Small intestine (tissue), 7 donors: ENCODE results near the gene PTPRJ. TPM values are rescaled to one million over a fixed set of nuclear protein-coding genes. Genes with fewer than 3 reads are reported as not detected.
"Not testable (repeated sequence)": the region's sequence is repeated elsewhere in the genome, so short reads cannot be mapped to it uniquely, and the experiment has no call there.

ENCODE experiments used
- DNase-seq, 2 donors: peaks; one replicate each; pipeline versions ENCODE4 v3.0.0 to v3.0.0-alpha.2; 2013
- FAIRE-seq: peaks from 2 replicates; lab custom pipeline; 2012; peaks lifted over from hg19 to GRCh38; lab: Jason Lieb, UNC
- H3K27ac ChIP-seq, 3 donors: one replicate each; pipeline ENCODE4 v1.5.1; 2013; ENCODE audit warnings: low read length in 2 of 3, mild to moderate bottlenecking in 2 of 3, control low read depth in 1 of 3, inconsistent platforms in 1 of 3, low read depth in 1 of 3, moderate library complexity in 1 of 3
- H3K27me3 ChIP-seq, 3 donors: one replicate each; pipeline ENCODE4 v1.6.1; 2013; ENCODE audit warnings: low read length in 3 of 3, inconsistent platforms in 1 of 3; ENCODE audit not compliant: control insufficient read depth in 3 of 3, insufficient read depth in 3 of 3
- H3K36me3 ChIP-seq, 3 donors: one replicate each; pipeline ENCODE4 v1.6.1; 2013; ENCODE audit warnings: low read length in 3 of 3, inconsistent platforms in 1 of 3, low read depth in 1 of 3, mild to moderate bottlenecking in 1 of 3, moderate library complexity in 1 of 3; ENCODE audit not compliant: control insufficient read depth in 3 of 3, insufficient read depth in 2 of 3
- H3K4me1 ChIP-seq, 3 donors: one replicate each; pipeline ENCODE4 v1.6.1; 2013; ENCODE audit warnings: low read length in 2 of 3, inconsistent platforms in 1 of 3, low read depth in 1 of 3, mild to moderate bottlenecking in 1 of 3, moderate library complexity in 1 of 3; ENCODE audit not compliant: control insufficient read depth in 3 of 3, insufficient read depth in 2 of 3
- H3K4me3 ChIP-seq, 3 donors: one replicate each; pipeline ENCODE4 v1.5.1; 2013; ENCODE audit warnings: low read length in 3 of 3, control low read depth in 1 of 3, inconsistent platforms in 1 of 3, low read depth in 1 of 3, mild to moderate bottlenecking in 1 of 3, moderate library complexity in 1 of 3
- H3K9me3 ChIP-seq, 2 donors: one replicate each; pipeline ENCODE4 v1.6.1; 2013; ENCODE audit warnings: low read depth in 1 of 2, low read length in 1 of 2; ENCODE audit not compliant: control insufficient read depth in 2 of 2, insufficient read depth in 1 of 2
- WGBS, 3 donors: extraction: QIAGEN DNeasy Blood & Tissue Kit; methylation state at CpG; one replicate each; pipeline ENCODE4 v1.1.7; 2013; 5-methylcytosine and 5-hydroxymethylcytosine counted together
- polyA plus RNA-seq, 4 donors: library from polyadenylated mRNA; stranded (reverse) in 3 of 4; unstranded in 1 of 4; fragments of 200-250 nt in 3 of 4; fragments of 120-200 nt in 1 of 4; gene quantifications; one replicate each; pipeline versions ENCODE4 v1.2.1 to v1.2.3, GENCODE V29; 2013
- donor health status: healthy with polysubstance abuse.
- donor health status: control.
- donor health status: control.
- donor health status: Bipolar disorder and iron deficiency.
- donor health status: healthy.

PTPRJ gene
- polyA plus RNA-seq, 4 donors, result 4.9 to 31.4 (median 7.3) TPM

- H3K9me3 ChIP-seq, result no peaks in the 10 kb centered on the region
- no peak overlapping the region for H3K4me3 ChIP-seq
- no peaks in the 10 kb centered on the region for H3K27me3 ChIP-seq
- WGBS, 3 donors, result 90 to 96% (median 95%) methylated on average over 11 of the region's 11 CpGs
- DNase-seq, result no peak
- no peak overlapping the region for H3K27ac ChIP-seq
- peaks cover 0 to 53% (median 17%) of the 10 kb centered on the region in 3 donors for H3K36me3 ChIP-seq
- H3K4me1 ChIP-seq, result no peaks in the 10 kb centered on the region
- FAIRE-seq, result no peak
These were observed 144.5 kb downstream of the PTPRJ start for GRCh38 chr11:48124880-48125279.

- Histone ChIP-seq H3K27me3 (no peaks in the 10 kb centered on the region), H3K9me3 (no peaks in the 10 kb centered on the region), H3K36me3 (peaks cover 0 to 59% (median 17%) of the 10 kb centered on the region in 3 donors), H3K4me3 (no peak overlapping the region), H3K4me1 (no peaks in the 10 kb centered on the region), H3K27ac (no peak overlapping the region)
- no peak for DNase-seq
- WGBS, 3 donors, result 87 to 96% (median 96%) methylated on average over 6 of the region's 6 CpGs
- no peak for FAIRE-seq
These were observed 145.5 kb downstream of the PTPRJ start for GRCh38 chr11:48125866-48126265.

GRCh38 chr11:48127521-48128183 is 147.3 kb downstream of the PTPRJ start:
- Histone ChIP-seq H3K27ac (no peak overlapping the region), H3K36me3 (peaks cover 2 to 57% (median 18%) of the 10 kb centered on the region in 3 donors), H3K9me3 (no peaks in the 10 kb centered on the region), H3K4me1 (no peaks in the 10 kb centered on the region), H3K4me3 (no peak overlapping the region), H3K27me3 (no peaks in the 10 kb centered on the region)
- 92 to 97% (median 92%) methylated on average over 22 of the region's 22 CpGs for WGBS, 3 donors
- DNase-seq (no peak), FAIRE-seq (no peak)

GRCh38 chr11:48129697-48130395 is 149.5 kb downstream of the PTPRJ start:
- Histone ChIP-seq H3K27ac (no peak overlapping the region), H3K27me3 (no peaks in the 10 kb centered on the region), H3K4me3 (no peak overlapping the region), H3K36me3 (peaks cover 2 to 48% (median 15%) of the 10 kb centered on the region in 3 donors), H3K4me1 (no peaks in the 10 kb centered on the region), H3K9me3 (no peaks in the 10 kb centered on the region)
- WGBS, 3 donors, result 81 to 83% (median 81%) methylated on average over 6 of the region's 6 CpGs
- DNase-seq (no peak), FAIRE-seq (no peak)

- H3K36me3 ChIP-seq, result peaks cover 2 to 44% (median 8%) of the 10 kb centered on the region in 3 donors
- WGBS, 3 donors, result 94 to 96% (median 95%) methylated on average over 10 of the region's 10 CpGs
- no peaks in the 10 kb centered on the region for H3K9me3 ChIP-seq
- no peak overlapping the region for H3K4me3 ChIP-seq
- FAIRE-seq (no peak), DNase-seq (no peak)
- no peaks in the 10 kb centered on the region for H3K27me3 ChIP-seq
- H3K4me1 ChIP-seq, result no peaks in the 10 kb centered on the region
- no peak overlapping the region for H3K27ac ChIP-seq
These were observed 154.0 kb downstream of the PTPRJ start for GRCh38 chr11:48134221-48134922.

- no peak overlapping the region for H3K4me3 ChIP-seq
- no peaks in the 10 kb centered on the region for H3K27me3 ChIP-seq
- DNase-seq (peak in 1 of 2 donors; percentile 56), FAIRE-seq (no peak)
- H3K9me3 ChIP-seq, result no peaks in the 10 kb centered on the region
- no peaks in the 10 kb centered on the region for H3K4me1 ChIP-seq
- peaks cover 3 to 53% (median 13%) of the 10 kb centered on the region in 3 donors for H3K36me3 ChIP-seq
- H3K27ac ChIP-seq, result no peak overlapping the region
These were observed 157.9 kb downstream of the PTPRJ start for GRCh38 chr11:48138222-48138621.

GRCh38 chr11:48139896-48140295 is 159.5 kb downstream of the PTPRJ start:
- 94 to 98% (median 96%) methylated on average over 3 of the region's 3 CpGs for WGBS, 3 donors
- peaks cover 8 to 58% (median 23%) of the 10 kb centered on the region in 3 donors for H3K36me3 ChIP-seq

GRCh38 chr11:48141475-48142122 is 161.2 kb downstream of the PTPRJ start:
- FAIRE-seq, result no peak
- DNase-seq, result no peak
- no peak overlapping the region for H3K27ac ChIP-seq
- peaks cover 13 to 65% (median 26%) of the 10 kb centered on the region in 3 donors for H3K36me3 ChIP-seq
- H3K4me1 ChIP-seq, result no peaks in the 10 kb centered on the region
- no peaks in the 10 kb centered on the region for H3K9me3 ChIP-seq
- 74 to 87% (median 83%) methylated on average over 3 of the region's 3 CpGs for WGBS, 3 donors
- no peak overlapping the region for H3K4me3 ChIP-seq
- no peaks in the 10 kb centered on the region for H3K27me3 ChIP-seq

More at GRCh38 chr11:48139896-48140295, 159.5 kb downstream of the PTPRJ start:
- FAIRE-seq, H3K9me3 ChIP-seq, H3K4me1 ChIP-seq, DNase-seq, H3K4me3 ChIP-seq, H3K27ac ChIP-seq, H3K27me3 ChIP-seq: not testable (repeated sequence)
